Measurements from ENCODE around the gene KRT81. TPM values are rescaled to one million over a fixed set of nuclear protein-coding genes. Genes with fewer than 3 reads are reported as not detected.

Gene KRT81
- total RNA-seq, 1 donor from 2014 or later: not detected

- peak in 1 of 2 donors; percentile 61 for DNase-seq (ENCODE audit: low spot score in 2 of 2)
- Histone ChIP-seq H3K4me1 (peaks cover 20 to 64% of the 10 kb centered on the region in 2 donors), H3K36me3 (no peaks in the 10 kb centered on the region), H3K4me3 (no peak overlapping the region), H3K27me3 (no peaks in the 10 kb centered on the region), H3K9me3 (no peaks in the 10 kb centered on the region), H3K27ac (peak overlapping the region; percentile 88 to 89)
- intact Hi-C loops (cut with DNase I): loop anchor here (2.0 to 10.0 kb wide), 2 partner anchors 31 to 213 kb away; no protein-coding TSS in a partner anchor
- TF ChIP-seq, protein P1, sequence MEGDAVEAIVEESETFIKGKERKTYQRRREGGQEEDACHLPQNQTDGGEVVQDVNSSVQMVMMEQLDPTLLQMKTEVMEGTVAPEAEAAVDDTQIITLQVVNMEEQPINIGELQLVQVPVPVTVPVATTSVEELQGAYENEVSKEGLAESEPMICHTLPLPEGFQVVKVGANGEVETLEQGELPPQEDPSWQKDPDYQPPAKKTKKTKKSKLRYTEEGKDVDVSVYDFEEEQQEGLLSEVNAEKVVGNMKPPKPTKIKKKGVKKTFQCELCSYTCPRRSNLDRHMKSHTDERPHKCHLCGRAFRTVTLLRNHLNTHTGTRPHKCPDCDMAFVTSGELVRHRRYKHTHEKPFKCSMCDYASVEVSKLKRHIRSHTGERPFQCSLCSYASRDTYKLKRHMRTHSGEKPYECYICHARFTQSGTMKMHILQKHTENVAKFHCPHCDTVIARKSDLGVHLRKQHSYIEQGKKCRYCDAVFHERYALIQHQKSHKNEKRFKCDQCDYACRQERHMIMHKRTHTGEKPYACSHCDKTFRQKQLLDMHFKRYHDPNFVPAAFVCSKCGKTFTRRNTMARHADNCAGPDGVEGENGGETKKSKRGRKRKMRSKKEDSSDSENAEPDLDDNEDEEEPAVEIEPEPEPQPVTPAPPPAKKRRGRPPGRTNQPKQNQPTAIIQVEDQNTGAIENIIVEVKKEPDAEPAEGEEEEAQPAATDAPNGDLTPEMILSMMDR (IDR thresholded peaks at IDR 0.05): no peak
These were observed 43.5 kb downstream of the KRT81 start for GRCh38 chr12:52247622-52248540.

GRCh38 chr12:52246720-52247621 is 44.4 kb downstream of the KRT81 start:
- no peaks in the 10 kb centered on the region for H3K9me3 ChIP-seq
- H3K27me3 ChIP-seq: no peaks in the 10 kb centered on the region
- peaks cover 20 to 65% of the 10 kb centered on the region in 2 donors for H3K4me1 ChIP-seq
- TF ChIP-seq, protein P1 (IDR thresholded peaks at IDR 0.05): no peak
- no peaks in the 10 kb centered on the region for H3K36me3 ChIP-seq
- H3K4me3 ChIP-seq: no peak overlapping the region
- intact Hi-C loops (cut with DNase I): loop anchor here (10.0 kb wide), 1 partner anchor 212 kb away; no protein-coding TSS in a partner anchor
- H3K27ac ChIP-seq: peak overlapping the region; percentile 88 to 89
- no peak for DNase-seq (ENCODE audit: low spot score in 2 of 2)

DNA sequence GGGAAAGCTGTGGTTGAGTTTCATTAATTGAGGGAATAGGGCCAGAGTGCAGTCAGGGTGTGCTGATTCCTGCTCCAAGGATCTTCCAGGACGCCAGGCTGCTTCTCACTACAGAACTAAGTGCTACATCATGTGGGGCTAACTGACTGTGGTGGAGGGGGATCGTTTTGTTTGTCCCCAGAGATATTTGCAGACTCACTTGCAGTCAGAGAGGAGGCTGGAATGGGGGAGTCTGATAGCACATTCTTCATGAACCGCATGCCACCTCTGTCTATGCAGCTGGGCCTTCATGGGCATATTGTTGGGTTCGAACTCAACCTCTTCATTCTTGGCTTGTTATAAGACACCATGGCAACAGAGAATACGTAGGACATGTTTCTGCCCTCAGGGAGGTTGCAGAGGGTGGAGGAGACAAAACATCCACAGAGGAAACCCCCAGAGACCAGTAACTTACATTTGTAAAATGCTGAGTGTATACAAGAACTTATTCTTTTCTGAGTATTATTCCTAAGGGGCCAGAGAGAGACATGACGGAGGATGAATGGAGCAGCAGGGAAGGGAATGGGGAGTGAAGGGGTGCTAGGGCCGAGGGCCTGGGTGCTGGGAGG is 45.3 kb downstream of the KRT81 start:
- no peak for DNase-seq (ENCODE audit: low spot score in 2 of 2)
- H3K4me3 ChIP-seq: no peak overlapping the region
- TF ChIP-seq, protein P1 (IDR thresholded peaks at IDR 0.05): no peak
- intact Hi-C loops (cut with DNase I): loop anchor here (2.0 to 10.0 kb wide), 2 partner anchors 15 to 211 kb away; no protein-coding TSS in a partner anchor
- no peaks in the 10 kb centered on the region for H3K9me3 ChIP-seq
- H3K4me1 ChIP-seq: peaks cover 20 to 65% of the 10 kb centered on the region in 2 donors
- H3K36me3 ChIP-seq: no peaks in the 10 kb centered on the region
- peak overlapping the region; percentile 88 to 89 for H3K27ac ChIP-seq
- H3K27me3 ChIP-seq: no peaks in the 10 kb centered on the region

- TF ChIP-seq, protein P1 (IDR thresholded peaks at IDR 0.05): no peak
- peaks cover 20 to 64% of the 10 kb centered on the region in 2 donors for H3K4me1 ChIP-seq
- no peaks in the 10 kb centered on the region for H3K27me3 ChIP-seq
- no peak for DNase-seq (ENCODE audit: low spot score in 2 of 2)
- no peaks in the 10 kb centered on the region for H3K9me3 ChIP-seq
- intact Hi-C loops (cut with DNase I): loop anchor here (2.0 to 10.0 kb wide), 2 partner anchors 15 to 211 kb away; no protein-coding TSS in a partner anchor
- no peak overlapping the region for H3K4me3 ChIP-seq
- no peaks in the 10 kb centered on the region for H3K36me3 ChIP-seq
- peak overlapping the region; percentile 88 to 90 for H3K27ac ChIP-seq
These were observed 45.9 kb downstream of the KRT81 start for GRCh38 chr12:52245259-52245961.
